Fibroblast of peridontal ligament (primary cell): ENCODE data around the gene SLC25A51.
"Not testable (repeated sequence)": the region's sequence is repeated elsewhere in the genome, so short reads cannot be mapped to it uniquely, and the experiment has no call there.

ENCODE experiments used
- DNase-seq: peaks from one replicate; pipeline ENCODE4 v3.0.0-alpha.2; 2010; ENCODE audit errors: extremely low read depth

Gene SLC25A51

DNA sequence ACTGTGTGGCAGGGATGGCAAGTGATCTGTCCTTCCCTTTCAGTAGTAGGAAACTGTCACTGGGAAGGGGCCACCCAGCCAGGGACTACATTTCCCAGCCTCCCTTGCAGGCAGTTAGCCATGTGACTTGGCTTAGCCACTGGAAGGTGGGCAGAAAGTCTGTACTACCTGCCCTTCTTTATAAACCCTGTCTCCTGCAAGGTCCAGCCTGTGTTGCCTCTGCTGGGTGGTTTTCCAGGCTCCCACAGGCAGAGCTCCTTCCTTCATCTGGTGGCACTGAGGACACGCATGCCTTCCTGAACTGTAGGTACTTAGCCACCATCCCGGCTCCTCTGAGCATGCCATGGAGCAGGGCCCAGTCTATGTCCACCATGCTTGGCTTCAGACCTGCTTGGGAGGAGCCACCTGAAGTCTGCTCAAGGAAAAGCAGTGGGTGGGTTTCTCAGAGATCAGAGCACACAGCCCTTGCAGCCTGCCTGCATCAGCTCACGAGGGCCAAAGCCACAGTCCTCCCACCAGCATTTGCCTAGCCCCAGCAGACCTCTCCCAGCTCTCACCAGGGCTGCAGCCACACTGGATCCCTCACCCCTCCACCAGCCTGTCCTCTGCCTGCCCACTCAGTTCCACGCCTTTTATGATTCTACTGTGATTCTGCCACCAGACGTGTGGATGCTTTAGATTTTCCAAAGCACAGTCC is 16.7 kb upstream of the SLC25A51 start:
- no peak for DNase-seq

DNA sequence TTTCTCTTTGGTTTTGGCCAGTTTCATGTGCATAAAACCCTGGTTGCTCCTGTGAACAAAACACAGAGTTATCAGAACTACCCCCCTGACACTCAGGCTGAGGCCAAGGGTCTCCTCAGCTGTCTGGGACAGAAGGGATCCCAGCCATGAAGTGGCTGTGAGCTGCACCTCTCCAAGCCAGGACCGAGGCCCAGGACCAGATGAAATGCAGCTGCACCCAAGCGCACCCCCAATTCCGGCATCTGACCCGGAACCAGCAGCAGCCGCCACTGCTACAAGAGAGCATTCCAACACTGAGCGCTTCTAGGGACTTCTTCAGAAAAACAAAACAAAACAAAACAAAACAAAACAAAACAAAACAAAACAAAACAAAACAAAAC is 16.0 kb upstream of the SLC25A51 start:
- no peak for DNase-seq

- DNase-seq = no peak
Observed at GRCh38 chr9:37919246-37919955, 15.5 kb upstream of the SLC25A51 start.

- no peak for DNase-seq
Observed at GRCh38 chr9:37918665-37919170, 14.8 kb upstream of the SLC25A51 start.

- no peak for DNase-seq
Observed at GRCh38 chr9:37917801-37918664, 14.1 kb upstream of the SLC25A51 start.

DNA sequence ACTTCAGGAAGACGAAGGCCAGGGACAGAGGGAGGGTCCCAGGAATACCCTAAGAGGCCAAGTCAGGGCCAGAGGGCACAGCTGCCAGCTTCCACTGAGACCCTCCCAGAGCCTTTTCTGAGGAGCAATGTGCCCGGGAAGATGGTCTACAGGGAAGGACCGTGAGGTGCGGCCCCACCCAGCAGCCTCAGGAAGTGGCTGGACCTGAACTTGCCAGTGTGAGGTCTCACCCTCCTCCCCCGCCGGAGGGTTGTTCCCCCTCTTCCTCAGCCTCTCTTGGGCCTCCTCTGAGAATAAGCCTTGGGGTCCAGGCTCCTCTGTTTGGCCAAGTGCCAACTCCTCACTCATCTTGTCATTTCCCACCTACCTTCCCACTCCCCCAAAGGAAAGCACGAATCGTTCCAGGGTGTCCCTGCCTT is 13.4 kb upstream of the SLC25A51 start:
- DNase-seq = no peak

DNA sequence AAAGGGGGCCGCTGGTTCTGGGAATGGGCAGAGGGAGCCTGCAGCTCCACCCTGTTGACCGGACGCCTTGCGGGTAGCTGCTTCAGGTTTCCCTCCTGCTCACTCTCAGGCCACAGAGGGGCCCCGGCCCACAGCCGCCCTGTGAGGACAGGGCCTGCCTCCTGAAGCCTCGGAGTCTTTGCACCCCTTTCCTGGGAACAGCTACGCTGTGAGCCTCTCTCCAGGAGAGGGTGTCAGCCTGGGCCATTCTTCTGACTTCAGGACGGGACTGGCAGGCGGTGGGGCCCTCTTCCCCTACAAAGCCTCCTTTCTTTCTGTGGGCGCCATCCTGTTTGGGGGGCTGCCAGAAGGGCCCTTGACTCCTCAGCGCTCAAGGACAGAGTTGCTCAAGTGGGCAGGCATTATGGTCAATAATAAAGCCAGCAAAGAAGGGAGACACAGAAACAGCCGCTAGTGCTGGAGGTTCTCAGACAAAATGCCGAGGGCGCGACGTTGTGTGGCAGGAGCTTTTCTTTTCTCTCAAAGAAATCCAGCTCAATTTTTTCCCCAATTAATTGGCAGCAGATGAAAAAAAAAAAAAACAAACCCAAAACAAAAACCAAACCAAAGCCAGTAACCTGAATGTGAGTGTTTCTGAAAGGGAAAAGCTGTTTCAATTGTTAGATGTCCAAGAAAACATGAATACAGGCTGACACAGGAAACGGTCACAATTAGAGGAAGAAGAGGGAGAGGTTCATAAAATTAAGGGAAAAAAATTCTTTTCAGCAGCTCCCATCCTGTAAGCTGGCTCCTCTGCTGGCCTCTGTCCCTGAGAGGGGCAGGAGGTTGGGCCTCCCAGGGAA is 12.8 kb upstream of the SLC25A51 start:
- DNase-seq = no peak

DNA sequence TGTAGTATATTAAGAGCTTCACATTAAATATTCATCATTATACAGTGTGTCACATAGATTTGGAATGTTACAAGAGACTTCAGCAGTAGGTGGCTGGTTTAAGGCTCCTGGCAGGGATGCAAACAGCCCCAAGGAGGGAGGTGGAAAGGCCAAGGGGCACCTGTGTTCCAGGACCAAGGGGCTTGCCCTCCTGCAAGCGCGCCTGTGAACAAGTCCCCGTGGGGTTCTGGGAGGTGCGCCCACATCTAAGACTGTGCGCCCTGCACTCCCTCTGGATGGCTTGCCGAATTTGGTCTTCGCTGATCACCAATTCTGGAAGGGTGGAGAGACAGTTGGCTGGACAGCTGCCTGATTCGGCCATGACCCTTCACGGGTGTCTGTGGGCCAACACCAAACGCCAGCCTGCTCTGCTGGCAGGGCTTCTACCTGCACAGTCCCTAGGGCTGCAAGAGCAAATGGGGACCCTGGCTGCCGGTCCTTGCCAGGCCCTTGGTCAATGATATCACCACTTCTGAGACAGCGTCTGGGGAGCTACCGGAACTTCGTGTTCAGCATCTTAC is 12.1 kb upstream of the SLC25A51 start:
- DNase-seq = no peak

DNA sequence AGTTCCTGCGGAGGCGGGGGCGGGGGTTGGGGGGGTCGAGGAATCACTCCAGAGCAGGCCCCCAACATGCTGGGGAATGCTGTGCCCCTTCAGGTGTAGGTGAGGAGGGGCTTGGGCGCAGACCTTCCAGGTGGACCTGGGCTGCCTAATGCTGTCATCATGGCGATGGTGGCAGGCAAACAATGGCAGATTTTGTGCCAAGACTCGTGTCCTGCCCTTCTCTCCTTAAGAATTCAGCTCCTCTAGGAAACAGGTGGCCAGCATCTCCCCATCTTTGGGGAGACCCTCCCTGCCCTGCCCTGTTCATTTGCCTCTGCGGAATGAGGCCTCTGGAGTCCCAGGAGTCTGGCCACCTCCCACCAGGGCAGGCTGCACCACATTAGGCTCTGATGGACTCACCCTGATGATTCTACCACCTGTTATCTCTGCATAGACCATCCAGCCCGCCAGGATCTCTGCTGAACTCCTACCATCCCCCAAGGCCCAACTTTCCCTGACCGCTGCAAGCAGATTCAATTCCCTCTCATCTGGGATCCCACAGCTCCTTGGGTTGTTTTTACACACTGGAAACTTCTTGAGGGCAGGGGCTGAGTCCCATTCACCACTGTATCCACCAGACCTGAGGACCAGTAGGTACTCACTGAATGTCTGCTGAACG is 10.9 kb upstream of the SLC25A51 start:
- no peak for DNase-seq

DNA sequence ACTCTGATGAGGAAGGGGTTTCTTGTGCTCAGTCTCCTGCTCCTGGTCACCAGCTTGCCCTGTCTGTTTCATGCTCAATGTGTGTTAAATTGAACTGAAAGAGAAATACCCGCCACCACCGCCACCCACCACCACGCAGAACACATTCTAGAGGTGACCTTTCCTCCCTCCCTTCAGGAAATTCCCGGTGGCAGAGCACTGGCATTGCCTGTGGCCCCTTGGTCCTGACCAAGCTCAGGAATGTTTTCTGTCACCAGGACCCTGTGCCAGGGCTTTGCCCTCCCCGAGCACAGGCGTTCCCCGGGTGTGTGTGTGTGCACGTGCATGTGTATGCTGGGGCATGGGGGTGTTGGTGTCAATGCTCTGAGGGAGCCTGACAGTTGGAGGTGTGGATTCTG is 10.2 kb upstream of the SLC25A51 start:
- DNase-seq = no peak

DNA sequence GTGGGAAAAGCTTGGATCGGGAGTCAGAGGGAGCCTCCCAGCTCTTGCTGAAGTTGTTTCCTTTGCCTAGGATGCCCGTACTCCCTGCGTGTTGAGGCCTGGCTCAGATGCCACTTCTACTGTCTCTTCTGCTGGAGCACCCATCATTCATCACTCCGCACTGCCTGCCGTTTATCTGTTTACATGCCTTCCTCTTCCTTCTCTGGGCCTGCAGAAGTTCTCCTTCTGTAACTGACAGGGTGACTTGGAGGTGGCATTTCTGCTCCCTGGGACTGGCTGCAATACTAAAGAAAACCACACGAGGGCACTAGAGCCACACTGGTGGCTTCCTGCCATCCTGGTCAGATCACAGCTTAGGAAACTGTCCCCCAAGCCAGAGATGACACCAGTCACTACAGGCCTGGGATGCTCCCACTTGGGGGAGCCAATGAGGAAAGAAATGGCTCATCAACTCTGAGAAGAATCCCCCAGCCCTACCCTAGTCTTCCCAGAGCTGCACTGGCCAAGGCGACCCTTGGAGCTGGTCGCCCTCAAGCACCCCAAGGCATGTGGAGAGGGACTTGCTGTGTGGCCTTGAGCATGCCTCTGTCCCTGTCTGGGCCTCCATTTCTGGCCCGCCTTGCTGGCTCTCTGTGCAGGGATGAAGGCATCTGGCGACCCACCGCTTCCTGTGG is 9.7 kb upstream of the SLC25A51 start:
- peak; percentile 78 for DNase-seq

GRCh38 chr9:37911271-37911681 is 7.3 kb upstream of the SLC25A51 start:
- peak; percentile 22 for DNase-seq

- no peak for DNase-seq
Observed at GRCh38 chr9:37910271-37910670, 6.3 kb upstream of the SLC25A51 start.

- DNase-seq = not testable (repeated sequence)
Observed at GRCh38 chr9:37909836-37910235, 5.9 kb upstream of the SLC25A51 start.

DNA sequence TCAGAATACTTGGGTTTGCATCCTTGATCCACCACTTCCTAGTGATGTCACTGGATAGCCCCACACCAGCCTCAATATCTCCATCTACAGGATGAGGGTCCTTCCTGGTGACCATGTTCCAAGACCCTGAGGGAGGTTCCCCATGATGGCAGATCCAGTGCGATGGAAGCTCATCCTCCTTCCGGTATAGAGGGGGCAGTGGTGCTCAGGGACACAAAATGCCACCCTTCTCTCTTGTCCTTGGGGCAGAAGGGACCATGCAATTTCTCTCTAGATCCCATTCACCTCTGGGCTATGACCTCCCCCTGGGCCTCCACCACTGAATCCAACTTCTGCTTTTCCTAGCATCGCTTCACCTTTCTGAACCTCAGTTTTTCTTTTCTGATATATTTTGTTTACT is 5.4 kb upstream of the SLC25A51 start:
- DNase-seq = no peak

DNA sequence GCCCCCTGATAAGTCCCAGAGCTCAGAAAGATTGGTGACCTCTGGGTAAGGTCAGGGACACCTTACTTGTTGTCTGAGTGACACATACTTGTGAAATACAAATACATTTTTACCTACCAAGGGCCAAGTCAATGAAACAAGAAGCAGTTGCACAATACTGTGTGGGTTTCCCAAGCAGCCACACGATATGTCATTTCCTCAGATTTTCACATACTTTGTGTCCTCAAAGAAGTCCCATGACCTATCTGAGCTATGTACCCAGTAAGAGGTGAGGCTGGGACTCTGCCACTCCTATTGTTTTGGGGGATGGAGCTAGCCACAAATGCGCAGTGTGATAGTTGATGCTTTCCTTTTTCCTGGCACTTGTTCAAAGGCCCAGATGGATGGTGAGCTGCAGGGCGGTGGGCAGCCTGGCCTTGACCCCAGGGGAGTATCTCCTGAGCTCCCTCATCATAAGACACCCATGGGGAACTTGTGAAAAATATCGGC is 4.8 kb upstream of the SLC25A51 start:
- DNase-seq = peak; percentile 26

- no peak for DNase-seq
Observed at GRCh38 chr9:37908283-37908682, 4.4 kb upstream of the SLC25A51 start.

GRCh38 chr9:37906312-37907239 is 2.6 kb upstream of the SLC25A51 start:
- no peak for DNase-seq

- DNase-seq = no peak
Observed at GRCh38 chr9:37905776-37906175, 1.8 kb upstream of the SLC25A51 start.
